Transverse colon (tissue), 4 donors: ENCODE measurements around the gene RYR3. TPM values are rescaled to one million over a fixed set of nuclear protein-coding genes. Genes with fewer than 3 reads are reported as not detected.

ENCODE experiments used
- DNase-seq: peaks from one replicate; pipeline ENCODE4 v3.0.0-alpha.2; 2019
- H3K27ac ChIP-seq, 4 donors: fragments of 200-600 bp; sonication (generic); 2 replicates each; pipeline ENCODE4 v1.5.1; 2016 to 2018; ENCODE audit warnings: inconsistent platforms in 4 of 4
- H3K27me3 ChIP-seq: fragments of 200-600 bp; sonication (generic); 2 replicates; pipeline ENCODE4 v1.5.1; 2017; ENCODE audit warnings: inconsistent platforms
- H3K36me3 ChIP-seq, 4 donors: fragments of 200-600 bp; sonication (generic); 2 replicates each; pipeline ENCODE4 v1.5.1; 2017 to 2019; ENCODE audit warnings: inconsistent platforms in 4 of 4
- H3K4me1 ChIP-seq, 4 donors: fragments of 200-600 bp; sonication (generic); 2 replicates each; pipeline ENCODE4 v1.5.1; 2017 to 2020; ENCODE audit warnings: inconsistent platforms in 4 of 4
- H3K4me3 ChIP-seq, 4 donors: fragments of 200-600 bp; sonication (generic); 1 replicate in 1 of 4; 2 replicates in 3 of 4; pipeline versions ENCODE4 v1.5.1 to v1.6.1; 2017 to 2019; ENCODE audit warnings: inconsistent platforms in 4 of 4
- H3K9me3 ChIP-seq, 2 donors: fragments of 200-600 bp; sonication (generic); 2 replicates each; pipeline ENCODE4 v1.5.1; 2017 to 2019; ENCODE audit warnings: inconsistent platforms in 2 of 2
- CTCF ChIP-seq, 5 experiments: fragments of 200-600 bp in 3 of 5; fragments of 450-650 bp in 2 of 5; sonication (generic) in 3 of 5; IDR thresholded peaks; 1 replicate in 2 of 5; 2 replicates in 3 of 5; pipeline ENCODE4 v1.5.1; 2016 to 2017; ENCODE audit warnings: antibody characterized with exemption in 5 of 5, inconsistent platforms in 3 of 5, mild to moderate bottlenecking in 2 of 5, moderate library complexity in 1 of 5
- EP300 ChIP-seq: sonication (generic); formaldehyde crosslinking; IDR thresholded peaks from one replicate; pipeline ENCODE4 v1.6.1; 2017; ENCODE audit warnings: antibody characterized with exemption, low read depth
- POLR2A ChIP-seq: fragments of 450-650 bp; IDR thresholded peaks from one replicate; pipeline ENCODE4 v1.6.1; 2016; ENCODE audit warnings: antibody characterized with exemption, mild to moderate bottlenecking, moderate library complexity
- POLR2AphosphoS5 ChIP-seq, 3 donors: sonication (generic); formaldehyde crosslinking; IDR thresholded peaks; one replicate each; pipeline ENCODE4 v1.6.1; 2016; ENCODE audit warnings: antibody characterized with exemption in 3 of 3
- WGBS, 2 donors: methylation state at CpG; one replicate each; pipeline ENCODE4 v1.1.5; 2018; ENCODE audit warnings: low coverage in 1 of 2; 5-methylcytosine and 5-hydroxymethylcytosine counted together
- in situ Hi-C, 4 donors: fragments of 200-750 bp; cut with MboI; loops; one replicate each; pipeline versions ENCODE4 v1.15.0 to v1.15.1; 2017; ENCODE audit warnings: low sequenced_read_pairs in 3 of 4, low pct_ligation_motif_present in 1 of 4, low pct_unique_long_range_greater_than_20kb in 1 of 4
- intact Hi-C: fragments of 100-400 bp; cut with DNase I; formaldehyde crosslinking; loops from one replicate; pipeline ENCODE4 v1.15.1; 2023; ENCODE audit warnings: low total_unique reads
- total RNA-seq, 4 donors: library from RNA; depleted of rRNA; stranded (reverse); fragments of >200 nt; gene quantifications; one replicate each; pipeline ENCODE4 v1.1.0, GENCODE V29; 2016

The RYR3 gene
- total RNA-seq, 4 donors from 2014 or later, result 0.96 to 9.7 (median 5.4) TPM

GRCh38 chr15:33778852-33779251 is 468.1 kb downstream of the RYR3 start:
- intact Hi-C loops (no loop called here), in situ Hi-C loops (no loop called here)
- WGBS, 2 donors, result 80 to 81% methylated on average over 2 of the region's 2 CpGs
- Histone ChIP-seq H3K4me3 (no peak overlapping the region), H3K36me3 (no peaks in the 10 kb centered on the region), H3K27me3 (no peaks in the 10 kb centered on the region), H3K4me1 (no peaks in the 10 kb centered on the region), H3K27ac (no peak overlapping the region), H3K9me3 (no peaks in the 10 kb centered on the region)
- no peak for DNase-seq
- TF ChIP-seq EP300, result no peak
- TF ChIP-seq POLR2A, result no peak
- TF ChIP-seq CTCF (IDR thresholded peaks at IDR 0.05), result no peak
- no peak for TF ChIP-seq POLR2AphosphoS5 (IDR thresholded peaks at IDR 0.05)

- intact Hi-C loops (no loop called here), in situ Hi-C loops (no loop called here)
- TF ChIP-seq CTCF (IDR thresholded peaks at IDR 0.05), result no peak
- TF ChIP-seq POLR2AphosphoS5 (IDR thresholded peaks at IDR 0.05), result no peak
- no peak for TF ChIP-seq EP300
- TF ChIP-seq POLR2A, result no peak
- 86 to 88% methylated on average over 1 to 5 of the region's 5 CpGs for WGBS, 2 donors
- no peak overlapping the region for H3K27ac ChIP-seq
- H3K9me3 ChIP-seq, result no peaks in the 10 kb centered on the region
- H3K4me3 ChIP-seq, result no peak overlapping the region
- no peaks in the 10 kb centered on the region for H3K36me3 ChIP-seq
- no peaks in the 10 kb centered on the region for H3K4me1 ChIP-seq
- no peaks in the 10 kb centered on the region for H3K27me3 ChIP-seq
- no peak for DNase-seq
These were observed 469.4 kb downstream of the RYR3 start for GRCh38 chr15:33780011-33780768.

- H3K9me3 ChIP-seq, result no peaks in the 10 kb centered on the region
- TF ChIP-seq POLR2AphosphoS5 (IDR thresholded peaks at IDR 0.05) (no peak), CTCF (IDR thresholded peaks at IDR 0.05) (no peak), EP300 (no peak), POLR2A (no peak)
- in situ Hi-C loops (no loop called here), intact Hi-C loops (no loop called here)
- H3K4me1 ChIP-seq, result no peaks in the 10 kb centered on the region
- 46 to 60% methylated on average over 4 to 5 of the region's 5 CpGs for WGBS, 2 donors
- H3K36me3 ChIP-seq, result no peaks in the 10 kb centered on the region
- H3K4me3 ChIP-seq, result no peak overlapping the region
- H3K27ac ChIP-seq, result no peak overlapping the region
- DNase-seq, result no peak
- H3K27me3 ChIP-seq, result no peaks in the 10 kb centered on the region
These were observed 472.2 kb downstream of the RYR3 start for GRCh38 chr15:33782966-33783365.

GRCh38 chr15:33785366-33785765 is 474.6 kb downstream of the RYR3 start:
- no peak overlapping the region for H3K4me3 ChIP-seq
- no peaks in the 10 kb centered on the region for H3K4me1 ChIP-seq
- in situ Hi-C loops, result no loop called here
- no peaks in the 10 kb centered on the region for H3K27me3 ChIP-seq
- no peak overlapping the region for H3K27ac ChIP-seq
- intact Hi-C loops, result no loop called here
- TF ChIP-seq CTCF (IDR thresholded peaks at IDR 0.05), result no peak
- no peak for TF ChIP-seq POLR2AphosphoS5 (IDR thresholded peaks at IDR 0.05)
- no peak for TF ChIP-seq EP300
- TF ChIP-seq POLR2A, result no peak
- WGBS, 2 donors, result 75% methylated on average over 6 of the region's 6 CpGs; no CpG with 5 or more reads in 1 of the 2 donors
- no peaks in the 10 kb centered on the region for H3K36me3 ChIP-seq
- H3K9me3 ChIP-seq, result no peaks in the 10 kb centered on the region
- DNase-seq, result no peak
